Measurements from ENCODE around the gene FILIP1L.

GRCh38 chr3:99850608-99851007, 263.7 kb downstream of the FILIP1L start:
- TF ChIP-seq CTCF (conservative IDR thresholded peaks at IDR 0.05; ENCODE audit: low read length): no peak
- TF ChIP-seq EZH2phosphoT487 (IDR thresholded peaks at IDR 0.05; ENCODE audit: borderline replicate concordance, low read depth, low read length): no peak
